GM21367 (cell line): ENCODE data around the gene LCE3C.
"Not testable (repeated sequence)": the region's sequence is repeated elsewhere in the genome, so short reads cannot be mapped to it uniquely, and the experiment has no call there.

Source experiments
- ATAC-seq: cut with Tn5 transposase; IDR thresholded peaks from one replicate; pipeline ENCODE4 v1.9.1; 2021; ENCODE audit not compliant: unreplicated experiment

LCE3C gene, protein sequence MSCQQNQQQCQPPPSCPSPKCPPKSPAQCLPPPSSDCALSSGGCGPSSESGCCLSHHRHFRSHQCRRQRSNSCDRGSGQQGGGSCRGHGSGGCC

GRCh38 chr1:152599934-152600333 lies at the start of gene LCE3C:
Gene LCE3C, plus strand, starts transcription at chr1:152600234. Its CDS starts 498 bp downstream, at chr1:152600732.
- no peak for ATAC-seq

DNA sequence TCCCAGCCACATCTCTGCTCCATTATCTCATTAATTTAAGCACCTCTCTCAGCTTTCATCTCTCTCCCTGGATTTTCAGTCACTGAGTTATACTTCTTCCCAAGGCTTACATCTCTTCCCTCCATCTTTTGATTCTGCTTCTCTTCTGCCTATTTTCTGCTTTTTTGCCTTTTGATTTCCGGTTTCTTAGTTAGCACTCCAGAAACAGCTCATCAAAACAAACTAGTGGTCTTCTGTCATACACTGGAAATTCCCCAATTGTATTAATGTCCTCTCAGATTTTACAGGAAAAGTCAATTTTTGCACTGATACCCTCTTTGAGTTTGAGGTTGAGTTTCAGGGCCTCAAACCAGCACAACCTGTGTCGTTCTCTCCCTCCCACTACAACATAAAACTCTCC lies 34.9 kb upstream of the LCE3C start:
- ATAC-seq, result no peak

DNA sequence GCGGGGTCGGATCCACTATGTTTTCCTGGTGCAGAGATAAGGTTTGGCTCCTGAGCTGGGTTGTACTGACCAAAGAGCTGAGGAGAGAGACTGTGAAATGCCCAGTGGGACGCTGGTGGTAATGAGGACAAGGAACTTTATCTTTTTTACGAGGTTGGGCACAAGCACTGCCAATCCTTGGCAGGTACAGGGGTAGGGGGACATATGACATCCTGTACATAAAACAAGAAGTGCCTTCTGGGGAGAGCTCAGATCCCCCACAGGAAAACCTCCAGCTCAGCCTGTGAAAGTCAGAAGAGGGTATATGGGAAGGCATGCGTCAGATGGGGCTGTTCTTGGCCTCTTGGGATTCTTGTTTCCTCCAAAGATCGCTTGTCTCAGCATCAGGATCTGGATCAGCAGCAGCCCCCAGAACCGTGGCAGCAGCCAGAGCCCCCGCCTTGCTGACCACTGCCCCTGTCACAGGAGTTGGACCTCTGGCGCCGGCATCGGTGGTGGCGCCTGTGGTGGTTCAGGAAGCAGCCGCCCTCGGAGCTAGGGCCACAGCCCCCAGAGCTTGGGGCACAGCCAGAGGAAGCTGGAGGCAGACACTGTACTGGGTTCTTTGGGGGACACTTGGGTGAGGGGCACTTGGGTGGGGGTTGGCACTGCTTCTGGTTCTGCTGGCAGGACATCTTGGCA lies 34.4 kb upstream of the LCE3C start:
- ATAC-seq, result no peak

DNA sequence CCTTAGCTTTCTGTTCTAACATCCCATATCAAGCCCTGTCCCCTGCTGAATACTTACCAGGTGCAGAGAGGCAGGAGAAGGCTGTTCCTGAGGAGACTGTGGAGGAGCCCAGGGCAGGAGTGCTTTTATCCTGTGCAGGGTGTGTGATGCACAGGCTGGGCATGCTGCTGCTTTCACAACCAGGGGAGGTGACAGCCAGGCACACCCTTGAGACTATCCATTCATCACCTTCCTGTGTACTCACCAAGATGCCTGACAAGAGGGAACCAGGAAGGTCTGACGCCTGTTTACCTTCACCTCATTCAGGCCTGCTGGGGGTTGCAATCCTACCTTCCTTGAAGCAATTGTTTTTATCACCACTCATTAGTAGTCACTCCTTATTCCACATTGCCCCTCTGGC lies 33.4 kb upstream of the LCE3C start, which contains the start of gene LCE3E:
TSS of gene LCE3E (minus strand) at position 100 of the 400 bp plus-strand sequence. CDS start 572 bp downstream, outside the sequence.
- ATAC-seq, result no peak

DNA sequence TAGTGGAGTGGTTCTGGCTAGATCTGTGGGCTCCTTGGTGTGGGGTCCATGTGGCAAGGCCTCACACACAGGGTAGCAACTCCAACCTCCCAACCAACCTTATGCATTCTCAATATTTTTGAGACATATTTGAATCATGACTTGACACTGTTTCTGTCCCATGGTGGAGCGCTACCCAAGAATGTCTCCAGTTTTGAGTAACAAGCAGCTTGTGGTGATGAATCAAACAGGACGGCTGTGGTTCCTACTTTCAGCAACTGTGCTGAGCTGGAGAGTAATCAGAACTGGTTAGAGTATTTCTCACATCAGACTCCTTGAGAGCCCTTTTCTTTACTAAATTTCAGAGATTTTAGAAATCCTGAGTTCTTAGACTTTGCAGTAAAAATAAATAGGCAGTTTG lies 22.9 kb upstream of the LCE3C start:
- ATAC-seq, result no peak

GRCh38 chr1:152579526-152579925 lies 20.5 kb upstream of the LCE3C start:
- ATAC-seq, result not testable (repeated sequence)

GRCh38 chr1:152580433-152580832 lies 19.6 kb upstream of the LCE3C start, which contains the start of gene LCE3D:
Gene LCE3D, minus strand, starts transcription at chr1:152580516. Its CDS starts 580 bp downstream, at chr1:152579936.
- no peak for ATAC-seq

GRCh38 chr1:152582647-152583046 lies 17.4 kb upstream of the LCE3C start:
- no peak for ATAC-seq

GRCh38 chr1:152585586-152585985 lies 14.4 kb upstream of the LCE3C start:
- ATAC-seq, result no peak

DNA sequence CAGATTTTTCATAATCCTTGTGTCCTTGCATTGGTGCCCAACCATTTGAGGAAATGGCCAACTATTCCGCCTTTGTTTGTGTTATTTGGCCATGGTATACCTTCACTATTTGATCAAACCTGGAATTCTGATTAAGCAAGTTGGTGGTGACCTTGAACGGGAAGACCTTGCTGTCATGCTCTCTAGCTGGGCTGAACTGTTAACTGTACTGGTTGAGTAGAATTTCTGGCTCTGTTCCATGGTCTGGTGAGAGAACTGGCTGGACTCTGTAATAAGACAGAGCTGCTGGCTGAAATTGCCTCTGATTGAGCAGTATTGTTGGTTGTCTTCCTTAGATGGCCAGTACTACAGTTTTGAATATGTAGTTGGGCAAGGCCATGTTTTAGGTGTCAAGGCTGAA lies 3.0 kb upstream of the LCE3C start:
- no peak for ATAC-seq

- ATAC-seq, result no peak
Measured at GRCh38 chr1:152613511-152613910, 13.5 kb downstream of the LCE3C start, which contains the start of gene LCE3B. Gene LCE3B, plus strand, starts transcription at chr1:152613811. Its CDS starts 0 bp downstream, at chr1:152613811.

- no peak for ATAC-seq
Measured at GRCh38 chr1:152621993-152622392, 22.0 kb downstream of the LCE3C start.

- no peak for ATAC-seq
Measured at GRCh38 chr1:152622803-152623202, 22.8 kb downstream of the LCE3C start, which contains the start of gene LCE3A. Gene LCE3A, minus strand, starts transcription at chr1:152623103. Its CDS starts 0 bp downstream, at chr1:152623103.

DNA sequence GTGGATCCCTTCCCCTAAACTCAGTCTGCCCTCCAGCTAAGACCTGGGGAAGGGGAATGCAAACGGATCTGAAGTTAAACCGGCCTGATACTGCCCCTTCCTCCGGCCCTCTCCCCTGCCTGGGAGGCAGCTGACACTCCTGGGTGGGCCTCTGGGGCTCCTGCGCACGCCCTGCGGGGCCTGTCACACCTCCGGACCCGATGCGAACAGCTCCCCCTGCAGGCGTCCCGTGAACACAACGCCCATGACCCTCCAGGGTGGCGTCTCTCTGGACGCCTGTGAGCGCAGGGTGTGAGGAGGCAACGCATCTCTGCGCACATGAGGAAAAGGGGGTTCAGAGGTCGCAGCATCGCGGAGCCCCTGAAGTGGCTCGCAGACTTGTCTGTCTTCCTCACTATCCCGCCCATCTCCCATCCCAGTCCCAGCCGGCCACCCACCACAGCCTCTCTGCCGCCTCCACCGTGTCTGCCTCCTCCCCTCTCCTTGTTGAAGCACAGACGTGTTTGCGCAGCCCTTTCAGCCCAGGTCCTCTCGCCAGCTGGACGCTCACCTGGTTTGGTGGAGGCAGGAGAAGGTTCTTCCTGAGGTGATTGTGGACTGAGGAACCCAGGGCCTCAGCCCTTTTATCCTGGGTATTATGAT lies 23.3 kb downstream of the LCE3C start:
- ATAC-seq, result no peak

DNA sequence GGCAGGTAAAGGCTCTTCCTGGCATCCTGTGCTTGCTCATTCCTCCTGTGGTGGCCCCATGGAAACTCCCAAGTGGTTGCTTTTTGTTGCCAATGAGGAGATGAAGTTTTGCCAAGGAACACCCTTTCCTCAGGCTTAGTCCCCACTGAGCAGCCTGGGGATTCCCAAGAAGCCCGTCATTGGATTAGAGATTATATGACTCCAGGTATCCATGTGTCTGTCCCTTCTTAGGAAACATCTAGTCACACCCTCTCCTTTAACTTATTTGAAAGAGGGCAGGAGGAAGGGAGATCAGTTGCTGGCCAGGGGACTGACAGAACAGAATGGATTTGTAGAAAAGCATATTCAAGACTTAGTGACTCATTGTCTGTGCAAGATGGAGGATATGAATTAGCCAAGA lies 26.7 kb downstream of the LCE3C start:
- no peak for ATAC-seq

GRCh38 chr1:152630596-152630995 lies 30.6 kb downstream of the LCE3C start:
- no peak for ATAC-seq

DNA sequence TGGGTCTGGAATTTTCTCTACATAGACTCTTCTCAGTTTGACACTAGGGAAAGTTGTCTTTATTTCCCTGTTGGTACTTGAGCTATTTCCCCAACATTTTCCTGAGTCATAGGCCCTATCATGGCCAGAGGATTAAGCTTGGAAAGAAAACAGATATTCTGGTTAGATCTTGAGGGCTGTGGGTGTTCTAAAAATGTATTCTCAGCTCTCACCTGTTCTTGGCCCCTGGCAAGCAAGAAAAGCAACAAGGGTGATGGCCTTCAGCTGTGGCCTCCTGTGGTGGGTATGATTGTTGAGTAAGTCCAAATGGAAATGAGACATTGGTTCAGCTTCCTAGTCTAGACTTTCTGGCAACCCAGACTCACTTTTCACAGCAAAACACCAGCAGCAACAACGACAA lies 40.3 kb downstream of the LCE3C start:
- no peak for ATAC-seq

DNA sequence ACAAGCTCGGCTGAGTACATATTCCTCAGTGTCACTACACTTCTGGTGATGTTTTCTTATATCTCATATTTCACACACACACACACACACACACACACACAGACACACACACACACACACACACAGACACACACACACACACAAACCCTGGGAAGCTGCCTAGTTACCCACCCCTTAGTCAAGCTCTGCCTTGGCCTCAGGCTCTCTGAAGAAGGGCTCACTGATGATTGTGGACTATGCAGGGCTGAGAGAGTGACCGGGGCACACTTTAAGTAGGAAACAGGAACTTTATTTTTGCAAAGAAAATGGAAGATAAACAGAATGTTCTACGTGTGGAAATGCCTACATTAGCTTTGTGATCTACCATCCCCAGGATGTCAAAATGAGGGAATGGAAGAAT lies 43.9 kb downstream of the LCE3C start:
- no peak for ATAC-seq

- no peak for ATAC-seq
Measured at GRCh38 chr1:152645146-152645545, 45.1 kb downstream of the LCE3C start.

DNA sequence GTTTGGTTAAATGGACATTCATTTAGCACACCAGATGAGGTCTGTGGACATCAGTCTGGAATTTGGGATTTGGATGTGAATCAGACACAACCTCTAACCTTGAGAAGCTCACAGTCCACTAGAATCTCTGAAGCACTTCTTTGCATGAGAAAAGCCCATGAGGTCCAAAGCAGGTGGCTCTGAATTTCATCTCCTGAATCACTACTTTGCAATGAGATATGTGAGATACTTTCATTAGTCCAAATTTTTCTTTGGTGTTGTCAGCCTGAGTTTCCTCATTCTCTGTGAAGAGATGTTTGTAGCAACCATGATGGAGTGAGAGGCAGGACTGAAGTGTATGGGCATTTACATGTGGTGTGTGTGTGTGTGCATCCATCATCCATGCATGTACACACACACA lies 46.6 kb downstream of the LCE3C start:
- no peak for ATAC-seq
